Ascending aorta (tissue), 2 donors: ENCODE measurements around the gene PKD1L1. TPM values are rescaled to one million over a fixed set of nuclear protein-coding genes. Genes with fewer than 3 reads are reported as not detected.
A peak's percentile ranks its signal among the peaks of the same experiment; 100 is the strongest.

Source experiments
- DNase-seq, 2 donors: peaks; one replicate each; pipeline ENCODE4 v3.0.0-alpha.2; 2019; ENCODE audit warnings: low spot score in 2 of 2
- H3K27ac ChIP-seq, 2 donors: fragments of 200-600 bp; sonication (generic); one replicate each; pipeline ENCODE4 v1.5.1; 2016 to 2017; ENCODE audit warnings: mild to moderate bottlenecking in 1 of 2
- H3K27me3 ChIP-seq: fragments of 200-600 bp; sonication (generic); one replicate; pipeline ENCODE4 v1.5.1; 2017
- H3K36me3 ChIP-seq, 2 donors: fragments of 200-600 bp; sonication (generic); one replicate each; pipeline ENCODE4 v1.5.1; 2016
- H3K4me1 ChIP-seq, 2 donors: fragments of 200-600 bp; sonication (generic); one replicate each; pipeline ENCODE4 v1.5.1; 2016 to 2017; ENCODE audit warnings: mild to moderate bottlenecking in 1 of 2
- H3K4me3 ChIP-seq, 2 donors: fragments of 200-600 bp; sonication (generic); one replicate each; pipeline ENCODE4 v1.5.1; 2016 to 2017; ENCODE audit warnings: mild to moderate bottlenecking in 1 of 2
- H3K9me3 ChIP-seq, 2 donors: fragments of 200-600 bp; sonication (generic); one replicate each; pipeline ENCODE4 v1.5.1; 2016
- CTCF ChIP-seq, 3 experiments: fragments of 200-600 bp in 2 of 3; fragments of 450-650 bp in 1 of 3; sonication (generic) in 2 of 3; IDR thresholded peaks; one replicate each; pipeline ENCODE4 v1.5.1; 2016 to 2019; ENCODE audit warnings: antibody characterized with exemption in 3 of 3, mild to moderate bottlenecking in 1 of 3, moderate library complexity in 1 of 3
- intact Hi-C: fragments of 100-400 bp; cut with DNase I; formaldehyde crosslinking; loops from one replicate; pipeline ENCODE4 v1.15.1; 2023
- total RNA-seq: library from RNA; depleted of rRNA; stranded (reverse); fragments of >200 nt; gene quantifications from one replicate; pipeline ENCODE4 v1.1.0, GENCODE V29; 2016

The PKD1L1 gene
- total RNA-seq, 1 donor from 2014 or later: 1.1 TPM

- no peaks in the 10 kb centered on the region for H3K9me3 ChIP-seq
- intact Hi-C loops: loop anchor here (1.0 to 2.0 kb wide), 3 partner anchors 36 to 110 kb away; partner anchors contain the start of genes C7orf57 and UPP1
- H3K27me3 ChIP-seq: no peaks in the 10 kb centered on the region
- H3K27ac ChIP-seq: peak within 1 kb of the TSS; percentile 87 to 89
- DNase-seq: peak; percentile 71 to 96
- peaks cover 33 to 41% of the 10 kb centered on the region in 2 donors for H3K36me3 ChIP-seq
- peaks cover 4 to 15% of the 10 kb centered on the region in 2 donors for H3K4me1 ChIP-seq
- H3K4me3 ChIP-seq: peak within 1 kb of the TSS; percentile 61 to 88
- TF ChIP-seq CTCF (IDR thresholded peaks at IDR 0.05): no peak
Measured at GRCh38 chr7:47979145-47979831, 31.0 kb upstream of the PKD1L1 start, which contains the start of gene HUS1. Gene HUS1, minus strand, starts transcription at chr7:47979615. Its CDS starts 96 bp downstream, at chr7:47979519.

GRCh38 chr7:47978790-47979144 is 30.5 kb upstream of the PKD1L1 start:
- DNase-seq: no peak
- TF ChIP-seq CTCF (IDR thresholded peaks at IDR 0.05): no peak
- intact Hi-C loops: loop anchor here (1.0 to 2.0 kb wide), 3 partner anchors 36 to 111 kb away; partner anchors contain the start of genes C7orf57 and UPP1

GRCh38 chr7:47973739-47974138 is 25.5 kb upstream of the PKD1L1 start:
- Histone ChIP-seq H3K36me3 (peaks cover 57 to 76% of the 10 kb centered on the region in 2 donors), H3K27ac (no peak overlapping the region), H3K4me1 (peaks cover 4 to 15% of the 10 kb centered on the region in 2 donors), H3K4me3 (no peak overlapping the region), H3K9me3 (no peaks in the 10 kb centered on the region), H3K27me3 (no peaks in the 10 kb centered on the region)
- intact Hi-C loops: no loop called here
- no peak for DNase-seq
- TF ChIP-seq CTCF (IDR thresholded peaks at IDR 0.05): no peak

More at GRCh38 chr7:47978790-47979144, 30.5 kb upstream of the PKD1L1 start:
- H3K9me3 ChIP-seq: no peaks in the 10 kb centered on the region
- peaks cover 38 to 46% of the 10 kb centered on the region in 2 donors for H3K36me3 ChIP-seq
- H3K27me3 ChIP-seq: no peaks in the 10 kb centered on the region
- H3K4me1 ChIP-seq: peaks cover 4 to 15% of the 10 kb centered on the region in 2 donors
- H3K27ac ChIP-seq: peak overlapping the region; percentile 87 to 89
- H3K4me3 ChIP-seq: peak overlapping the region; percentile 61 to 88

GRCh38 chr7:47970761-47971160 is 22.5 kb upstream of the PKD1L1 start:
- TF ChIP-seq CTCF (IDR thresholded peaks at IDR 0.05): no peak
- Histone ChIP-seq H3K27ac (peak overlapping the region in 1 of 2 donors; percentile 65), H3K9me3 (no peaks in the 10 kb centered on the region), H3K36me3 (peaks cover 67 to 79% of the 10 kb centered on the region in 2 donors), H3K4me1 (no peaks in the 10 kb centered on the region), H3K4me3 (no peak overlapping the region), H3K27me3 (no peaks in the 10 kb centered on the region)
- no peak for DNase-seq
- intact Hi-C loops: no loop called here

- Histone ChIP-seq H3K27ac (no peak overlapping the region), H3K27me3 (no peaks in the 10 kb centered on the region), H3K4me1 (no peaks in the 10 kb centered on the region), H3K36me3 (peaks cover 68 to 79% of the 10 kb centered on the region in 2 donors), H3K4me3 (no peak overlapping the region), H3K9me3 (no peaks in the 10 kb centered on the region)
- intact Hi-C loops: no loop called here
- no peak for DNase-seq
- peak; percentile 53 to 70 (median 69) for TF ChIP-seq CTCF (IDR thresholded peaks at IDR 0.05)
Measured at GRCh38 chr7:47968847-47969774, 20.8 kb upstream of the PKD1L1 start.
